HG02943 (cell line): ENCODE results near the gene GADD45GIP1.
"Not testable (repeated sequence)": the region's sequence is repeated elsewhere in the genome, so short reads cannot be mapped to it uniquely, and the experiment has no call there.

Experiments
- ATAC-seq: cut with Tn5 transposase; IDR thresholded peaks from one replicate; pipeline ENCODE4 v1.9.1; 2021; ENCODE audit warnings: mild to moderate bottlenecking, low read depth, moderate library complexity; ENCODE audit not compliant: unreplicated experiment

Gene GADD45GIP1

DNA sequence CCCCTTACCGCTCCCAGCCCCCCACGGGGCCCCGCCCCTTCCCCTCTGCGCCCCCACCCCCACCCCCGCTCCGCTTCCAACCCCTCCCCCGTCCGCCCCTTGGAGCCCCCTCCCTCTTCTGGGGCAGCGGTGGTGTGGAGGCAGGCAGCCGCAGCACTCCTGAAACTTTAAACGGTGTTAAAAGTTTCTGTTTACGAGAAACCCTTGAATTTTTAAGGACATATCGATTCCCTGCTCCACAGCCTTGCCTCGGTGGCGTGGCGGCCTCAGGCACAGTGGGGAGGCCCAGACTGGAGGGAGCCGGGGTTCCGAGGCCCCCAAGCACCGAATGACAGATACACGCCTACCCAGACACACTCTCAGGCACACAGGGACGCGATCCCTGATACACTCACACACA lies 33.4 kb upstream of the GADD45GIP1 start:
- ATAC-seq: no peak

DNA sequence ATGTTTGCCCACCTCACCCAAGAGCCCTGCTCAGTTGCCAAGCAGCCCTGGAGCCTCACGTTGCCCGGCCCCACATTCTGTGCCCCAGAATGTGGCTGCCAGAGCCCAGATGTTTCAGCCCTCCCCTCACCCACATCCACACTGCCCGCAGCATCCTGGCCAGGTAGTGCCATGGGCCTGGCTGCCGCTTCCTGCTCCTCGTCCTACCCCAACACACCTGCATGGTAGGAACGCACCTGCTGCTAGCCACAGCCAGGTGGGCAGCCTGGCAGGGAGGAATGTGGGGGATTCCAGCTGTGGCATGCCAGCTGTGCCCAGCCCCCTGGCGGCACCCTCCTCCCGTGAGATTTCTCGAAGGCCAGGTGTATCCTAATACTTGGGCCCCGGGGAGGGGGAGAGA lies 30.8 kb upstream of the GADD45GIP1 start:
- ATAC-seq: no peak

DNA sequence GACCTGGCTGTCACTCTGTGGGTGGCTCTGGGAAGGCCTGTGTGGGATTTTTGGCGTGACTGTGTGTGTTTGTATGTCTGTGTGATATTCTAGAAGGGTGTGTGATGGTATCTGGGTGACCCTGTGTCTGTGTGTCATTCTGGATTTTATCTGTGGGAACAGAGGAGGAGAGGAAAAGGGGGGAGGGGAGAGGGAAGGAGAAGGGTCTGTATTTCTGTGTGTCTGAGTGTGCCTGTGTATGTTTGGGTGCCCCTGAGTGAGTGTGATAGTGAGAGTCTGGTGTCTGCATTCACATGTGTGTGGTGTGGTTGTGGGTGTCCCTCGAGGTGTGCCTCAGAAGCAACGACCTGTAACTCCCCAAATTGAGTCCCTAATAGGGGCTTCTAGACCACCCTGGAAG lies 30.2 kb upstream of the GADD45GIP1 start:
- no peak for ATAC-seq

DNA sequence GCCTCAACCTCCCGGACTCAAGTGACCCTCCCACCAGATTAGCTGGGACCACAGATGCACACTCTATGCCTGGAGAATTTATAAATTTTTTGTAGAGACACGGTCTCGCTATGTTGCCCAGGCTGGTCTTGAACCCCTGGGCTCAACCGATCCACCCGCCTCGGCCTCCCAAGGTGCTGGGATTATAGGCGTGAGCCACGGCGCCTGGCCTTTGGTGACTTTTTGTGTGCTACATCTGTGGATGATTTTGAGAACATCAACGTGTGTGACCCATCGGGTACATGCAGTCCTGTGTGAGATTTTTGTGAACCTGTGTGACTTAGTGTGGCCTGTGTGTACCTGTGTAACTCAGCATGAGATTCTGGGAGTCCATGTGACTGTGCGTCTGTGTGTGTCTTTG lies 29.7 kb upstream of the GADD45GIP1 start:
- no peak for ATAC-seq

DNA sequence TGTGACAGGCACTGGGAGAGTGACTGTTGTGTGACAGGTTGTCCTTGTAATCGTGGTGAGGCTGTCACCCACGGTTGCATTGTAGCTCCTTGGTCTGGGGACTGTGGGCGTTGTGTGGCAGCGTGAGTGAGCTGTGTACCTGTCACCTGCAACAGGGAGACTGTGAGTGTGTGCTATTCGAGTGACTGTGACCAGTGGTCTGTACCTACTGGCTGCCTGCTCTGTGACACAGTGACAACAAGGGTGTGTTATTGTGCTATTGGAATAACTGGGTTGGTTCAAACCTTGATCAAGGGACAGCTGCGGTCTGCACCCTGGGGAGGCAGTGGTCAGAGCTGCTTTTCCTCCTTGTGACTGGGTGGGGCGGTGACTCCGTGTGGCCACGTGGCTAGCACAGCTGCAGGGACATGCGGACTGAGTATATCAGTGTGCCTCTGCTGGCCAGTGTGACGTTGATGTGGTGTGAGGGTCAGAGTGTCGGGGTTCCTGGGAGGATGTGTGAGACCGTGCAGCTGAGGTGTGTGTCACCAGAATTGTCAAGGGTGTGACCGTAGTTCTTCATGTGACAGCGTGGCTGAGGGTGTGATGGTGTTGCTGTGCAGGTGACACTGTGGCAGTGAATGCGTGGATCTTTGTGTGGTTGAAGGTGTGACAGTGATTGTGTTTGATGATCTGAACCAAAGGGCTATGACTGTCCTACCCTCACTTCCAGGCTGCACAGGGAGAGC lies 28.2 kb upstream of the GADD45GIP1 start:
- no peak for ATAC-seq

DNA sequence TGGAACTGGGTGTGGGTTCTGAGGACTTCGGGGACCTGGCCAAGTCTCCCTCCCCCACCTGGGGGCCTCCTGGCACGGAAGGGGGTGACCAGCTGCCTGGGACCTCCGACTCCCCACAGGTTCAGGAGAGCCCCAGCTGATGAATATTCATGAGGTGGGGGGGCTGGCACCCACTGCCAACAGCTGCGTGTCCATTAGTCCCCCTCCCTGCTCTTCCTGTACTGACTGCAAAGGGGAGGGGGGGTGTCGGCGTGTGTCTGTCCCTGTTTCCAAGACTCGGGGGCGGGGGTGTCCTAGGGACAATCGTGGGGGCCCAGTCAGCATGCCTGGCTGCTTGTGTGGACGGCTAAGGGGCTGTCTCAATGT lies 27.6 kb upstream of the GADD45GIP1 start:
- ATAC-seq: no peak

DNA sequence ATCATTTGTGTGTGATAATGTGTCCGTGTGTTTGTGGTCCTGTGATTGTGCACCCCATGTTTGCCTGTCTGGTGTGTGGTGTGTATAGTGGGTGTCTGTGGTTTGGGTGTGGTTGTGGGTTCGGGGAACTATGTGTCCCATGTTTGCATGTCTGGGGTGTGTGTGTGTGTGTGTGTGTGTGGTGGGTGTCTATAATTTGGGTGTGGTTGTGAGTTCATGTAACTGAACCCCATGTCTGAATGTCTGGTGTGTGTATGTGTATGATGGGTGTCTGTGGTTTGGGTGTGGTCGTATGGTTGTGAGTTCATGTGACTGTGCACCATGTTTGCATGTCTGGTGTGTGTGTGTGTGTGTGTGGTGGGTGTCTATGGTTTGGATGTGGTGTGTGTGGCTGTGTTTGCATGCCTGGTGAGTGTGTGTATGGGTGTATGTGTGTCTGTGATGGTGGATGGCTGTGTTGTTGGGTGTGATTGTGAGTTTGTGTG lies 27.2 kb upstream of the GADD45GIP1 start:
- ATAC-seq: no peak

DNA sequence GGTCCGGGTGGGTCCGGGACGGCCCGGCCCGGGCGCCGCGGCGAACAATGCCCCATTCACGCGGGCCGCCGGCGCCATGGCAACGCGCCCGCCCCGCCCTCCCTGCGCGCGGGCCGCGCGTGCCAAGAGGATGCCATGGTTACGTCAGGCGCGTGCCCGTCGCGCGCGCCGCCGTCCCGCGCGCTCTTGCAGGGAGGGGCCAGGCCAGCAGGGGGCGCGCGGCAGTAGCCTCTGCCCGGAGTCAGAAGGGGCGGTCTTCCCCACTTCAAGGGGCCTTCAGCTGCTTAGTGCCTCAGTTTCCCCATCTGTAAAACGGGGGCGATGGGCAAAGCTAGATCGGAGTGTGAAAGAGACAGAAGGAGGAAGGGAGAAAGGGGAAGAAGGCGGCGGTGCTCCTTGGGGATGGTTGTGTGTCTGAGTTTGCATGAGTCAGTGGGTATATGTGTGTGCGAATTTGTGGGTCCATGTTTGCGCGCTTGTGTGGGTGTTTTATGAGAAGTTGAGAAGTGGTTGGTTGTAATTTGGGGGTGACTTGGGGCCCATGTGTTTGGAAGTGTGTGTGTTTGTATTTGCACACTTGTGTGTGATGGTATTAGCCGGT lies 26.6 kb upstream of the GADD45GIP1 start:
- ATAC-seq: no peak

DNA sequence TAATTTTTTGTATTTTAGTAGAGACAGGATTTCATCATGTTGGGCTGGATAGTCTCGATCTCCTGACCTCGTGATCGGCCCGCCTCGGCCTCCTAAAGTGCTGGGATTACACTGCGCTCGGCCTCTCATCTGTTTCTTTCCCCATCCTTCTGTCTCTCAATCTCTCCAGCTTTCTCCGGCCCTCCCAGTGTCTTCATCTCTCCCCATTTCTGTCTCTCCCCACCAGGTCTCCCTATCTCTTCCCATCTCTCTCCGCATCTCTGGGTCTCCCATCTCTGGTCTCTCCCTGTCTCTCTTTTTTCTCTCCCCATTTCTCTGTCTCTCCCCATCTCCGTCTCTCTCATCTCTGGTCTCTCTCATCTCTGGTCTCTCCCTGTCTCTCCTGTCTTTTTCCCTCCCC lies 26.1 kb upstream of the GADD45GIP1 start:
- no peak for ATAC-seq

DNA sequence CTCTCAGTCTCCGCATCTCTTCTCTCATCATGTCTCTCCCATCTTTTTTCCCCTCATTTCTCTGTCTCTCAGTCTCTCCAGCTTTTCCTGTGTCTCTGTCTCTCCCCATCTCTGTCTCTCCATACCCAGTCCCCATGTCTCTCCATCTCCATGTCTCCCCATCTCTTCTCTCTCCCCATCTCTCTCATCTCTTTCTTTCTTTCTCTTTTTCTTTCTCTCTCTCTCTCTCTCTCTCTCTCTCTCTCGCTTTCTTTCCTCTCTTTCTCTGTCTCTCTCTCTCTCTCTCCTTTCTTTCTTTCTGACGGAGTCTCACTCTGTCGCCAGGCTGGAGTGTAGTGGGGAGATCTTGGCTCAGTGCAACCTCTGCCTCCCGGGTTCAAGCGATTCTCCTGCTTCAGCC lies 25.6 kb upstream of the GADD45GIP1 start:
- no peak for ATAC-seq

DNA sequence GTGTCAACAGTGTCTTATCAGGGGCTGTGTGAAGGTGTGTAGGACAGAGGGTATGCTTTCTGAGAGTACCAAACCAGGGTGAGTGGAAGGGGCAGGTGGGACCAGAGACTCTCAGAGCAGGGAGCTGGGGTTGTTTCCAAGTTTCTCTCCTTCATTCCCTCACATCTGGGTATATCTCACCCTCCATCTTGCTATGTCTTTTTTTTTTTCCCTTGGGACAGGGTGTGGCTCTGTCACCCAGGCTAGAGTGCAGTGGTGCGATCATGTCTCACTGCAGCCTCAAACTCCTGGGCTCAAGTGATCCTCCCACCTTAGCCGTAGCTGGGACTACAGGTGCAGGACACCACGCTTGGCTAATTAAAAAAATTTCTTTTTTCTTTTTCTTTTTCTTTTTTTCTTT lies 23.0 kb upstream of the GADD45GIP1 start:
- ATAC-seq: no peak

DNA sequence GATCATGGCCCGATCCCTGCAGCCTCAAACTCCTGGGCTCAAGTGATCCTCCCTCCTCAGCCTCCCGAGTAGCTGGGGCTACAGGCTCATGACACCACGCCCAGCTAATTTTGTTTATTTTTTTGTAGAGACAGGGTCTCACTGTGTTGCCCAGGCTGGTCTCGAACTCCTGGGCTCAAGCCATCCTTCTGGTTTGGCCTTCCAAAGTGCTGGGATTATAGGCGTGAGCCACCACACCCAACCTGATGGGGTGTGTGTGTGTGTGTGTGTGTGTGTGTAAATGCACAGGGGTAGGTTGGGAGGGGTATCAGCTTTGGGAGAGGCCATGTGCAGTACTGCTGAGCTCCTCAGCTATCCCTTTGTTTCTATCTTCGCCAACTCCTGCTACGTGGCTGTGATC lies 19.1 kb upstream of the GADD45GIP1 start:
- not testable (repeated sequence) for ATAC-seq

DNA sequence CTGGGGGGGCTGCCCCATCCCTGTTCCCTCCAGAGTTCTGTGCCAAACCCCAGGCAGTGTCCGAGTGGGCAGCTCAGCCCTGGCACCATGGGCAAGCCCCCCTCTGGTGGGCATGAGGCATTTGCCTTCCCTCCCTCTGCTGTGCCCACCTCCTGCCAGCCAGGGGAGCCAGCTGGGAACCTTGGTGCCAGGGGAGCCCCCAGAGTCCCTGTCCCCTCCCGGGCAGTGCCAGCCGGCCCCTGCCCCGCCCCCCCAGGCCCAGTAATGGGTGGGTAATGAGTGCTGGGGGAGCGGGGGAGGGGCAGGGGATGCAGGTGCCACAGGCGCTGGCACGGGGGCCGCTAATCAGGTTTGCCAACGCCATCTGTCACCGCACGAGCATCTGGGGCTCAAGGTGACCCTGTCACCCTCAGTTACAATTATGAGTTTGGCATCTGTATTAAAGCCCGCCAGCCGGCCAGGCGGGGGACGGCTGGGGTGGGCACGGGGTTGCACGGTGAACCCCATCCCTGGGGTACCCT lies 18.3 kb upstream of the GADD45GIP1 start:
- no peak for ATAC-seq

DNA sequence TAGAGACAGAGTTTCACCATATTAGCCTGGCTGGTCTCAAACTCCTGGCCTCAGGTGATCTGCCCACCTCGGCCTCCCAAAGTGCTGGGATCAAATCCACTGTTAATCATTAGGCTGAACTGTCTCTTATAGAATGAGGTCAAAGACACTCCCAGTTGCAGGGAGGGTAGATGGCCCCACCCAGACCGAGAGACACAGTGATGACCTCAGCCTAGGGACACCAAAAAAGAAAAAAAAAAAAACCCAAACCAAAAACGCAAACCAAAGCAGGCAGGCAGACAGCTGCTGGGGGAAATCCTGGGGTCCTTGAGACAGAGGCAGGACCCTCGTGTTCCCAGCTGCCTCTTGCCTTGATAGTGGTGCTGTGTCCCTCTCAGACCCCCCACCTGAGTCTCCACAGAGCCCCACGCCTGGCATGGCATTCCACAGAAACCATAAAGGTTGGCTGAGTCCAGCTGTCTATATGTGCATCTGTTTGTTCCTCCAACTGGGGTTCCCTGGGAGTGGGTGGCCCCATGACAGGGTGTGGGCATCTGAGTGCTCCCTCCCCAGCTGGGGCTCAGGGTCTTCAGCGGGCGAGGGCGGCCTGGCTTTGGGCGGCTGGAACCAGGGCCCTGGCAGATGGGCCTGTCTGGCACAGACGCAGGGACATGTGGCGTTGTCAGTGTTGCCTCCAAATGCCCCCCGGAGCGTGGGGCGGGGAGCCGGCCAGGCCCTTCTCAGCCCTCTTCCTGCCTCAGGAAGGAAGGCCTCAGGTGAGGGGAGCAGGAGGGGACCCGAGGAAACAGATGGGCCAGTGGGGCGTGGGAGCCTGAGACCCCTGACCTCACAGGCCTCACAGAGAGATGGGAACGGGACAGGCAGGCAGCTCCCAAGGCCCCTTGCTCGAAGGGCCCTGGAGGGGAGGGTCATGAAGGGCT lies 17.5 kb upstream of the GADD45GIP1 start:
- ATAC-seq: no peak

DNA sequence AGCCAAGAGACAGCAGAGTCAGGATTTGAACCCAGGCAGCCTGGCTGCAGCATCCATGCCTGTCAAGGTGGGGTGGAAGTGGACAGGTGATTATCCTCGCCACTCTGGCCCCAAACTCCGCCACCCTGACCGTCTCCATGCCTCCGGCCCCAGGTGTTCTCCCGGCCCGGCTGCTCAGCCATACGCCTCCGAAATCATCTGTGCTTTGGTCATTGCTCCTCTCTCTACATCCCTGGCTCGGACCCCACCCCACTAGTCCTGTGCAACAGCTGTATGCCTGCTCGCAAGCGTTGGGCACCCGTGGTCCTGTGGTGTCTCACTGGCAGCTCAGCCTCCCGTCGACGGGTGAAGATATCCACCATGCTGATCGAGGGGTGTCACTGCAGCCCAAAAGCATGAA lies 16.2 kb upstream of the GADD45GIP1 start:
- ATAC-seq: no peak

DNA sequence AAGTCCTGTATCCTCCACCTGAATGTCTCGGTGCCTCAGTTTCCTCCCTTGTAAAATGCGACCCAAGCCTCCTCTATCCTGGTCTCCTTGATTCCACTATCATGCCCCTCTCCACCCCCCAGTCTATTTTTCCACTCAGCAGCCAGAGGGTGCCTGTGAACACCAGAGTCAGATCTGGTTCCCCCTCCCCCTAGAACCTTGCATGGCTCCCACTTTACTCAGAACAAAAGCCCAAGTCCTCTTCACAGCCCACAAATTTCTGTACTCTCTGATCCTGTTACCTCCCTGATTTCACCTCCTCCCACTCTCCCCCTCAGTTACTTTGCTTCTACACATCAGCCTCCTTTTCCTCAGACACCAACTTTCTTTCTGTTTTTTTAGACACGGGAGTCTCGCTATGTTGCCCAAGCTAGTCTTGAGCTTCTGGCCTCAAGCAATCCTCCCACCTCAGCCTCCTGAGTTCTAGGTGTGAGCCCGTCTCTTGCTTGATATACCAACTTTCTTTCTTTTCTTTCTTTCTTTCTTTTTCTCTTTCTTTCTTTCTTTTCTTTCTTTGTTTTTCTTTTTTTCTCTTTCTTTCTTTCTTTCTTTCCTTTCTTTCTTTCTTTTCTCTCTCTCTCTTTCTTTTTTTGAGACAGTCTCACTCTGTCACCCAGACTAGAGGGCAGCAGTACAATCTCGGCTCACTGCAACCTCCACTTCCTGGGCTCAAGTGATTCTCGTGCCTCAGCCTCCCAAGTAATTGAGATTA lies 13.2 kb upstream of the GADD45GIP1 start:
- ATAC-seq: no peak

DNA sequence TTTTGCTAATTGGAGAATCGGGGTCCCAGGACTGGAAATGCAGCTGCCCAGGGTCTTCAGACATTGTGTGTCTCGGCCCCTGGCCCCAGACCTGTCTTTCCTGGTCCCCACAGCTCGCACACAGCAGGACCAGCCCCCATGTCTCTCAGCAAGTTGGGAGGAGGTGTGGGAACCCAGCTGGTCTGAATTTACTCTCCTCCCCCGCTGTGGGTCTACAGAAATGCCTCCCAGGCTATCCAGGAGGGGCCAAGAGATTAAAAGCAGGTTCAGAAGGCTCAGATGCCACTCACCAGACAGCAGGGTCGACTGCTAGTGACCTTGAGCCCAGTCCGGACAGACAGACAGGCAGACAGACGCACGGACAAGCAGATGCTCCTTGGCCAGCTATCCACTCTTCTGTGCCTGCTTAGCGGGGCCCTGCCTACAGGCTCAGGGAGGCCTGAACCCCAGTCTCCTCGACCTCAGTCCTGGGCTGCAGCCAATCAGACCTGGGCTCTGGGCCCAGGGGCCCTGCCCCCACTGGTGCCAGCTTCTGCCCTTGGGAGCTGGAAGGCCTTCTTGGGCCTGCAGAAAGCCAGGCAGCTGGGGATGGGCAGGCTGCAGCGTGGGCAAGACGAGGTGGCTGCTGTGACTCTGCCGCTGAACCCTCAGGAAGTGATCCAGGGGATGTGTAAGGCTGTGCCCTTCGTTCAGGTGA lies 12.4 kb upstream of the GADD45GIP1 start, which contains the start of gene DAND5:
Gene DAND5, plus strand, starts transcription at position 285 of the 697 bp plus-strand sequence. Its CDS starts 85 bp downstream, at position 370.
- no peak for ATAC-seq

DNA sequence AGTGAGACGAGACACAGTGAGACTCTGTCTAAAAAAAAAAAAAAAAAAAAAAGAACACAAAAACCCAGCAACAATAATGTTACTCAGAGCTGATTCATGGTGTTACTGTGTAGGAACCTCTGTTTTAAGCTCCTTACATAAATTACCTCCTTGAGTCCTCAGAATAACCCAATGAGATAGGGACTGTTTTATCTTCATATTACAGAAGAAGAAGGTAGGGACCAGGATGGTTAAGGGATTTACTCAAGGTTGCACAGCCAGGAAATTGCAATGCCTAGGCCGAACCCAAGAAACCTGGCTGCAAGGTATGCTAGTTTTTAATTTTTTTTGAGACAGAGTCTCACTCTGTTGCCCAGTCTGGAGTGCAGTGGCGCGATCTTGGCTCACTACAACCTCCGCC lies 10.9 kb upstream of the GADD45GIP1 start:
- ATAC-seq: no peak

DNA sequence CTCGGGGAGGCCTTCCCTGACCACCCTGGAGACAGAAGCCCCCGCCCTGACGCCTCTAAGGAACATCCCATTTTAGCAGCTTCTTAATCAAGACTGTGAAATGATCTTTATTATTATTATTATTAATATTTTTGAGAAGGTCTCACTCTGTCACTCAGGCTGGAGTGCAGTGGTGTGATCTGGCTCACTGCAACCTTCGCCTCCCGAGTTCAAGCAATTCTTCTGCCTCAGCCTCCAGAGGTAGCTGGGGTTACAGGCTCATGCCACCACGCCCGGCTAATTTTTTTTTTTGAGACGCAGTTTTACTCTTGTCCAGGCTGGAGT lies 8.8 kb upstream of the GADD45GIP1 start:
- no peak for ATAC-seq
